ENCODE data around the gene SLCO2B1.

GRCh38 chr11:75199412-75199955, 48.6 kb downstream of the SLCO2B1 start:
- TF ChIP-seq SUZ12 (IDR thresholded peaks at IDR 0.05): no peak
- TF ChIP-seq ARNT (IDR thresholded peaks at IDR 0.05): no peak
- TF ChIP-seq LEF1 (IDR thresholded peaks at IDR 0.05; ENCODE audit: borderline replicate concordance): no peak
- TF ChIP-seq BHLHE40 (IDR thresholded peaks at IDR 0.05; ENCODE audit: borderline replicate concordance): no peak
- no peak for TF ChIP-seq ELF4 (IDR thresholded peaks at IDR 0.05)
- no peak for TF ChIP-seq SP1 (IDR thresholded peaks at IDR 0.05)
- no peak for TF ChIP-seq HDGF (IDR thresholded peaks at IDR 0.05; ENCODE audit: borderline replicate concordance)
- TF ChIP-seq NFRKB (IDR thresholded peaks at IDR 0.05): no peak
- no peak for TF ChIP-seq FOXA1 (IDR thresholded peaks at IDR 0.05)
- no peak for TF ChIP-seq TARDBP (IDR thresholded peaks at IDR 0.05)
- no peak for TF ChIP-seq FOXM1 (IDR thresholded peaks at IDR 0.05; ENCODE audit: borderline replicate concordance)
- TF ChIP-seq L3MBTL2 (conservative IDR thresholded peaks at IDR 0.05): no peak
